Measurements from ENCODE around the gene CHST8. TPM values are rescaled to one million over a fixed set of nuclear protein-coding genes. Genes with fewer than 3 reads are reported as not detected.

CHST8 gene
- total RNA-seq, 1 experiment from 2014 or later = not detected

DNA sequence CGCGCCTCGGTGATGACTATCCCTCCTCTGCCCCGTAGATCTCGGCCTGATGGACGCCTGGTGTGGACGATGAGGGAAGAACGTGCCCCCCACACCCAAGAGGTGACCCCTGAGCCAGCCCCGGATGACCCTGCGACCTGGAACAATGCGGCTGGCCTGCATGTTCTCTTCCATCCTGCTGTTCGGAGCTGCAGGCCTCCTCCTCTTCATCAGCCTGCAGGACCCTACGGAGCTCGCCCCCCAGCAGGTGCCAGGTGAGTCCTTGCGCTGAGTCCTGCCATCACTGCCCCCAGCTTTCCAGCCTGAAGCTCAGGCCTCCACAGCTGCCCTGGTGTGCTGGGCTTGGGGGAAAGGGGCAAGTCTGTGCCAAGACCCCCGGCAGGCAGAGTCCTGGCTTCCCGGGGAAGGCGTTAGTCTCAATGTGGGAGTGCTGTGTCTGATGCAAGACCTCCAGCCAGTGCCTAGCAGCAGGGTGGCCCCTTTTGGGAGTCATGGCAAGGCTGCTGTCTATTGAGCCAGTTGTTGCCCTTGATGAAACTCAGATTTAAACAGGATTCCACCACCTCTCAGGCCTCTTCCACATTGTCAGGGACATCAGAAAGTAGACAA, 67.5 kb downstream of the CHST8 start:
- TF ChIP-seq, protein P1, sequence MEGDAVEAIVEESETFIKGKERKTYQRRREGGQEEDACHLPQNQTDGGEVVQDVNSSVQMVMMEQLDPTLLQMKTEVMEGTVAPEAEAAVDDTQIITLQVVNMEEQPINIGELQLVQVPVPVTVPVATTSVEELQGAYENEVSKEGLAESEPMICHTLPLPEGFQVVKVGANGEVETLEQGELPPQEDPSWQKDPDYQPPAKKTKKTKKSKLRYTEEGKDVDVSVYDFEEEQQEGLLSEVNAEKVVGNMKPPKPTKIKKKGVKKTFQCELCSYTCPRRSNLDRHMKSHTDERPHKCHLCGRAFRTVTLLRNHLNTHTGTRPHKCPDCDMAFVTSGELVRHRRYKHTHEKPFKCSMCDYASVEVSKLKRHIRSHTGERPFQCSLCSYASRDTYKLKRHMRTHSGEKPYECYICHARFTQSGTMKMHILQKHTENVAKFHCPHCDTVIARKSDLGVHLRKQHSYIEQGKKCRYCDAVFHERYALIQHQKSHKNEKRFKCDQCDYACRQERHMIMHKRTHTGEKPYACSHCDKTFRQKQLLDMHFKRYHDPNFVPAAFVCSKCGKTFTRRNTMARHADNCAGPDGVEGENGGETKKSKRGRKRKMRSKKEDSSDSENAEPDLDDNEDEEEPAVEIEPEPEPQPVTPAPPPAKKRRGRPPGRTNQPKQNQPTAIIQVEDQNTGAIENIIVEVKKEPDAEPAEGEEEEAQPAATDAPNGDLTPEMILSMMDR (IDR thresholded peaks at IDR 0.05; ENCODE audit: unreplicated experiment) = no peak
- ChIA-PET CTCF (interaction anchor here (1.3 kb wide), 1 partner anchor 16 kb away, joined by 3 read pairs; no protein-coding TSS in a partner anchor), POLR2A (no interaction called here)
- Mint-ChIP-seq H3K4me3 (ENCODE audit: unreplicated experiment) (no peak overlapping the region), H3K27ac (ENCODE audit: low read depth, unreplicated experiment) (no peak overlapping the region), H3K9me3 (ENCODE audit: unreplicated experiment) (peaks cover 7% of the 10 kb centered on the region), H3K27me3 (ENCODE audit: insufficient read depth, unreplicated experiment) (no peaks in the 10 kb centered on the region), H3K36me3 (ENCODE audit: insufficient read depth, unreplicated experiment) (no peaks in the 10 kb centered on the region), H3K4me1 (ENCODE audit: insufficient read depth, unreplicated experiment) (no peaks in the 10 kb centered on the region)
- no TSS peak for BruUV-seq (replicated peaks)
- no peak for DNase-seq (ENCODE audit: unreplicated experiment)
- intact Hi-C loops (cut with micrococcal nuclease) = no loop called here

DNA sequence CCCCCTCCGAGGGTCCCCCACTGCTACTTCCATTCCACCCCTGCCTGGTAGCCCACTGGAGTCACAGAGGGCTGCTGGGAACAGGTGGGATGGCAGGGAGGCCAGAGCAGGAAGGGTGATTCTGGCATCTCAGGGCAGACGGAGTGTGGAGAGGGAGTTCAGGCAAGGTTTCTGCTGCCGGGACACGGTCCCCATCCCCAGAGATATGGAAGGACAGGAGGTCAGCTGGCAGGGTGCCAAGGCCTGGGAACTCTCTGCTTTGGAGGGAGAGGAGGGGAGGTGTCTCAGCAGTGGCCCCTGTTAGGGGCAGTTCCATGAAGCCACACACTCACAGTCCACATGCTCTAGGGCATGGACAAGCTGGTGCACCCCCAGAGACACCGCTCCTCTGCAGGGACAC, 68.1 kb downstream of the CHST8 start:
- ChIA-PET POLR2A (no interaction called here), CTCF (no interaction called here)
- intact Hi-C loops (cut with micrococcal nuclease) = no loop called here
- H3K27me3 Mint-ChIP-seq (ENCODE audit: insufficient read depth, unreplicated experiment) = no peaks in the 10 kb centered on the region
- peaks cover 7% of the 10 kb centered on the region for H3K9me3 Mint-ChIP-seq (ENCODE audit: unreplicated experiment)
- H3K36me3 Mint-ChIP-seq (ENCODE audit: insufficient read depth, unreplicated experiment) = no peaks in the 10 kb centered on the region
- no peak for DNase-seq (ENCODE audit: unreplicated experiment)
- no peak overlapping the region for H3K4me3 Mint-ChIP-seq (ENCODE audit: unreplicated experiment)
- H3K4me1 Mint-ChIP-seq (ENCODE audit: insufficient read depth, unreplicated experiment) = no peaks in the 10 kb centered on the region
- no peak overlapping the region for H3K27ac Mint-ChIP-seq (ENCODE audit: low read depth, unreplicated experiment)
- no TSS peak for BruUV-seq (replicated peaks)
- TF ChIP-seq, protein P1 (IDR thresholded peaks at IDR 0.05; ENCODE audit: unreplicated experiment) = no peak

DNA sequence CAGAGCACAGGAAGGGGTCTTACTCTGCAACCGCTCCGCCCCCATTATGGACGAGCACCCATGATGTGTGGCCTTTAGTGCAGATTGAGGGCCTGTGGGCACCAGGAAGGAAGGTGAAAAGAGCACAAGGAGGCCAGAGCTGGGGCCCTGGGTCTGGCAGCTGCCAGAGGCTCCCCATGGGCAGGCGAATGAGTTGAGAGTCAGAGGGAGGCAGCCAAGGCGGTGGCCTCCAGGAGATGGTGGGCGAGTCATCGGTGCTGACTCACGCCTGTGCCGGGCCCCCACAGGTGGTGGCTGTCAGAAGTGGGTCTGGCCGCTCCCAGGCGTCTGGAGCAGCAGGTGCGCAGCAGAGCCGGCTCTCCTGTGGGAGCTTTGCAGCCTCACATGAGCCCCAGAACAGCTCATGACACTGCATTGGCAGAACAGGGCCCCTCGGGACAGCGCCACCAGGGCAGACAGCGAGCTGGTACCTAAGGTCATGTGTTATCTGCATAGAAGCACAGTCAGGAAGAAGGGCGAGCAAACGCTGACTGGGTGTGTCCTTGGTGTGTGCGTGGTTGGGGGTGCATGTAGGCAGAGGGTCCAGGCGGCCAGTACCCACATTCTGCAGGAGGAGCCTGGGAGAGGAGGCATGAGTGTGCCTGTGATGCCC, 68.8 kb downstream of the CHST8 start:
- POLR2A ChIA-PET = no interaction called here
- H3K4me3 Mint-ChIP-seq (ENCODE audit: unreplicated experiment) = no peak overlapping the region
- no peaks in the 10 kb centered on the region for H3K36me3 Mint-ChIP-seq (ENCODE audit: insufficient read depth, unreplicated experiment)
- TF ChIP-seq, protein P1 (IDR thresholded peaks at IDR 0.05; ENCODE audit: unreplicated experiment) = no peak
- no TSS peak for BruUV-seq (replicated peaks)
- no peak overlapping the region for H3K27ac Mint-ChIP-seq (ENCODE audit: low read depth, unreplicated experiment)
- no peaks in the 10 kb centered on the region for H3K4me1 Mint-ChIP-seq (ENCODE audit: insufficient read depth, unreplicated experiment)
- DNase-seq (ENCODE audit: unreplicated experiment) = no peak
- H3K27me3 Mint-ChIP-seq (ENCODE audit: insufficient read depth, unreplicated experiment) = no peaks in the 10 kb centered on the region
- CTCF ChIA-PET = interaction anchor here (0.7 kb wide), 1 partner anchor 20 kb away, joined by 3 read pairs; no protein-coding TSS in a partner anchor
- intact Hi-C loops (cut with micrococcal nuclease) = no loop called here
- peaks cover 7% of the 10 kb centered on the region for H3K9me3 Mint-ChIP-seq (ENCODE audit: unreplicated experiment)

DNA sequence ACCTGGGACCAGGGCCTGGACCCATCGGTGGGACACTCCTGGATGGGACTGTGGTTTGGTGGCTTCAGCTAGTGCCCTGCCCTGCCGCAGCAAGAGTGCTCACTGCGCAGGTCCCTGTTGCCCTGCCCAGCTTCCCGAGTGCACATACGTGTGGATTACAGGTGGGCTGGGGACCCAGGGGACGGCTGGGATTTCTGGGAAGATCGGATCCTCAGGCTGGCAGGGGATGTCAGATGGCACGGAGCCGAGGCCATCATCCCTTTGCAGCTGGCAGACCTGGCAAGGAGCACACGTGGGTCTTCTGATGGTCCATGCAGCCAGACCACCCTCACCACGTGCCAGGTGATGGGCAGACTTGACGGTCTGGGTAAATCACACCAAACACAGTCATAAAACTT, 69.3 kb downstream of the CHST8 start:
- no peak overlapping the region for H3K27ac Mint-ChIP-seq (ENCODE audit: low read depth, unreplicated experiment)
- no peaks in the 10 kb centered on the region for H3K27me3 Mint-ChIP-seq (ENCODE audit: insufficient read depth, unreplicated experiment)
- intact Hi-C loops (cut with micrococcal nuclease) = no loop called here
- peaks cover 7% of the 10 kb centered on the region for H3K9me3 Mint-ChIP-seq (ENCODE audit: unreplicated experiment)
- TF ChIP-seq, protein P1 (IDR thresholded peaks at IDR 0.05; ENCODE audit: unreplicated experiment) = no peak
- ChIA-PET POLR2A (no interaction called here), CTCF (interaction anchor here (0.7 kb wide), 1 partner anchor 20 kb away, joined by 3 read pairs; no protein-coding TSS in a partner anchor)
- no peaks in the 10 kb centered on the region for H3K36me3 Mint-ChIP-seq (ENCODE audit: insufficient read depth, unreplicated experiment)
- H3K4me1 Mint-ChIP-seq (ENCODE audit: insufficient read depth, unreplicated experiment) = no peaks in the 10 kb centered on the region
- DNase-seq (ENCODE audit: unreplicated experiment) = no peak
- BruUV-seq (replicated peaks) = no TSS peak
- no peak overlapping the region for H3K4me3 Mint-ChIP-seq (ENCODE audit: unreplicated experiment)
